Measurements from ENCODE around the gene STX3. TPM values are rescaled to one million over a fixed set of nuclear protein-coding genes. Genes with fewer than 3 reads are reported as not detected.

The STX3 gene
- total RNA-seq, 4 donors from 2014 or later: 8.9 to 36.6 (median 26.3) TPM

DNA sequence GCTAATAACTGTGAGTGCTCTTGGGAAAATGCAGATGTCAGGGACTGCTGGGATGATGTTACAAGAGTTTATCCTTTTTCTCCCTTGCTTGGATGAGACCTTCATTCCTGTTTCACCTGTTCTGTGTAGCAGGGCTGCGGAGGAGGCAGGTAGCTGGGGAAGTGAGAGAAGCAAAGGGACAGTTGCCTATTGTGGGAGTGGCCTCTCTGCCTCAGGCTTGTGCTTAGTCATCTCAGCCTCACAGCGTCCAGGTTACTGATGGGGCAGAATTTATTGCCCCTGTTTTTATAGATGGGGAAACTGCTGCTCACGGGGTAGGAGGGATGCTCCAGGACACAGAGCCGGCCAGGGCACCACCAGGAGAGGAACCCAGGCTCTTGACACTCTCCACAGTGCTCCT, 1.7 kb downstream of the STX3 start:
- DNase-seq: peak; percentile 30 to 54
- Histone ChIP-seq H3K4me3 (no peak overlapping the region), H3K36me3 (no peaks in the 10 kb centered on the region), H3K27ac (peak overlapping the region; percentile 97 to 98), H3K9me3 (no peaks in the 10 kb centered on the region), H3K27me3 (no peaks in the 10 kb centered on the region), H3K4me1 (no peaks in the 10 kb centered on the region)
- TF ChIP-seq, protein P1, sequence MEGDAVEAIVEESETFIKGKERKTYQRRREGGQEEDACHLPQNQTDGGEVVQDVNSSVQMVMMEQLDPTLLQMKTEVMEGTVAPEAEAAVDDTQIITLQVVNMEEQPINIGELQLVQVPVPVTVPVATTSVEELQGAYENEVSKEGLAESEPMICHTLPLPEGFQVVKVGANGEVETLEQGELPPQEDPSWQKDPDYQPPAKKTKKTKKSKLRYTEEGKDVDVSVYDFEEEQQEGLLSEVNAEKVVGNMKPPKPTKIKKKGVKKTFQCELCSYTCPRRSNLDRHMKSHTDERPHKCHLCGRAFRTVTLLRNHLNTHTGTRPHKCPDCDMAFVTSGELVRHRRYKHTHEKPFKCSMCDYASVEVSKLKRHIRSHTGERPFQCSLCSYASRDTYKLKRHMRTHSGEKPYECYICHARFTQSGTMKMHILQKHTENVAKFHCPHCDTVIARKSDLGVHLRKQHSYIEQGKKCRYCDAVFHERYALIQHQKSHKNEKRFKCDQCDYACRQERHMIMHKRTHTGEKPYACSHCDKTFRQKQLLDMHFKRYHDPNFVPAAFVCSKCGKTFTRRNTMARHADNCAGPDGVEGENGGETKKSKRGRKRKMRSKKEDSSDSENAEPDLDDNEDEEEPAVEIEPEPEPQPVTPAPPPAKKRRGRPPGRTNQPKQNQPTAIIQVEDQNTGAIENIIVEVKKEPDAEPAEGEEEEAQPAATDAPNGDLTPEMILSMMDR (IDR thresholded peaks at IDR 0.05): no peak
- intact Hi-C loops (cut with DNase I; ENCODE audit: low total_unique reads): no loop called here

DNA sequence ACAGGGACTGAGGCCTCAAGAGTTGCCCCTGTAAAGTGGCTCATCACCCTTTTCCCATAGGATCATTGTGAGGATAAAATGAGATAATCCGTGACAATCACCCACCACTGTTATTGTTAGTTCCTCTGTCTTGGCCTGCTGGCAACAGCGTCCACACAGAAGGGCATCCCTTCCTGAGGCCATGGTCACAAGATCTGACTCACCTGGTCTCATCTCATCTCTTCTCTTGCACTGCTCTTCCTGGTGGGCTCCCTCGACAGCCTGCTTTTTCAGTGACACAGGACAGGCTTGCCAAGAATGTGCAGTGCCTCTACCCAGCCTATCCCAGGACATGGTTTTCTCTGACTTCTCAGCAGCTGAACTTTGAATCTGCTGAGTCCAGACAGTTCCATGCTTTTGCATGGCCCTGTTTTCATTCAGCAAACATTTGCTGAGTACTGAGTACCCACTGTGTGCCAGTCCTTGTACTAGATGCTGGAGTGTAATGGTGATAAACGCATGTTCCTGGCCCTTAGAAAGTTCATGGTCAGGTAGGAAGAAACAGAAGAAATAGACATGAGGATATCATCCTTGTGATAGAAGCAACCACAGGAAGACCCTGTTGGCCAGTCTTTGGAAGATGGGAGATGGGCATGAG, 3.3 kb downstream of the STX3 start:
- TF ChIP-seq POLR2A (IDR thresholded peaks at IDR 0.05): no peak
- TF ChIP-seq, protein P1 (IDR thresholded peaks at IDR 0.05): no peak
- DNase-seq: no peak
- Histone ChIP-seq H3K9me3 (no peaks in the 10 kb centered on the region), H3K36me3 (no peaks in the 10 kb centered on the region), H3K4me3 (no peak overlapping the region), H3K27me3 (no peaks in the 10 kb centered on the region), H3K4me1 (no peaks in the 10 kb centered on the region), H3K27ac (peak overlapping the region in 1 of 2 donors; percentile 58)
- intact Hi-C loops (cut with DNase I; ENCODE audit: low total_unique reads): no loop called here

DNA sequence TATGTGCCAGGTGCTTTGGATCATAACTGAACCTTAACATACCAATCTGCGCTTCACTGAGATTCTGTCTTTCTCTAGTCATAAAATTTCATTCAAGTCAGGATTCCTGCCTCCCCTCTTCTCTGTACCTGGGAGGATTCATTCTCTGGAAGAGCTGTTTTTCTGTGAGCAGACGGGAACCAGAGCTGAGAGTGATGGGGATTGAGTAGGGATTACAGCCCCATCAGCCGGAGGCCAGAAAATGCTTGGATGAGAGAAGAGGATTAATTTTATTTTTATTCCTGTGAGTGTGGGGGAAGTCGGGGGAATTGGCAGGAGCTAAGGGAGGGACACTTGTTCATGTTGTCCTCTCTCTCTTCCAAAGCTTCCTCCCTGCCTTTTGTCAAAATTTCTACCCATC, 4.7 kb downstream of the STX3 start:
- H3K4me3 ChIP-seq: no peak overlapping the region
- DNase-seq: no peak
- H3K4me1 ChIP-seq: no peaks in the 10 kb centered on the region
- no peaks in the 10 kb centered on the region for H3K27me3 ChIP-seq
- H3K9me3 ChIP-seq: no peaks in the 10 kb centered on the region
- intact Hi-C loops (cut with DNase I; ENCODE audit: low total_unique reads): no loop called here
- no peak for TF ChIP-seq POLR2A (IDR thresholded peaks at IDR 0.05)
- peak overlapping the region; percentile 44 to 58 for H3K27ac ChIP-seq
- no peaks in the 10 kb centered on the region for H3K36me3 ChIP-seq

DNA sequence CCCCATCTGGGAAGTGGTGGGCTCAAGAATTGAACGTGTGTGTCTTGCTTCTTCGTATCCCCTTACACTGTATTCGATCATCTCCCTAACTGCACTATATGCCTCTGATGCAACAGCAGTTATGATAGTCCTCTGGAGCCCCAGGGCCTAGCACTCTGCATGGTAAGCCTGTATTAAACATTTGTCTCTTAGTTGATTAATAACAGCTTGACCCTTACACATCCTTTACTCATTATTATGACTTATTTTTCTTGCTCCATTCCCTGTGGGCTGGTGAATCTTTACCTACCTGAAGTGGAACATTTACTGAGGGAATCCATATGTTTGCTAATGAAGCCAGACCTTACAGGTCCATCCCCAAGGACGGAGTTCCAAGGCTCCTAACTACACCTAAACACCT, 5.6 kb downstream of the STX3 start:
- no peak for TF ChIP-seq POLR2A (IDR thresholded peaks at IDR 0.05)
- TF ChIP-seq, protein P1 (IDR thresholded peaks at IDR 0.05): no peak
- intact Hi-C loops (cut with DNase I; ENCODE audit: low total_unique reads): no loop called here
- DNase-seq: no peak
- H3K27ac ChIP-seq: no peak overlapping the region
- H3K4me3 ChIP-seq: no peak overlapping the region
- H3K9me3 ChIP-seq: no peaks in the 10 kb centered on the region
- H3K4me1 ChIP-seq: no peaks in the 10 kb centered on the region
- no peaks in the 10 kb centered on the region for H3K27me3 ChIP-seq
- H3K36me3 ChIP-seq: no peaks in the 10 kb centered on the region

DNA sequence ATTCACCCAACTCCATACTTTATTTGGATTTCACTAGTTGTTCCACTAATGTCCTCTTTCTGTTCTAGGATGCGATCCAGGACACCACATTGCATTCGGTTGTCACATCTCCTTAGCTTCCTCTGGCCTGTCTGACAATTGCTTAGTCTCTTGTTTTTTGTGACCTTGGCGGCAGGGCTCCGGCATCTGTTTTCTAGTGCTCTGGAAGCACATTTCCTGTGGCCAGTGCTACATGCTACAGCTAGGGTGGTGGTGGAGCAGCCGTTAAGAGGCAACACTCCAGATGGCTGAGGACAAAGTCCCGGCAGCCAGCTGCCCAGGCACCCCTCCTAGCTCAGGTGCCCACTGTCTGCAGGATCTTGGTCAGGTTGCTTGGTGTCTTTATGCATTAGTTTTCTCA, 6.8 kb downstream of the STX3 start:
- TF ChIP-seq, protein P1 (IDR thresholded peaks at IDR 0.05): no peak
- no peak for TF ChIP-seq POLR2A (IDR thresholded peaks at IDR 0.05)
- Histone ChIP-seq H3K4me3 (no peak overlapping the region), H3K4me1 (no peaks in the 10 kb centered on the region), H3K27me3 (no peaks in the 10 kb centered on the region), H3K27ac (no peak overlapping the region), H3K36me3 (no peaks in the 10 kb centered on the region), H3K9me3 (no peaks in the 10 kb centered on the region)
- intact Hi-C loops (cut with DNase I; ENCODE audit: low total_unique reads): no loop called here
- no peak for DNase-seq
